HEK293T (cell line): ENCODE data around the gene WSB2.

Experiments used
- ARNT ChIP-seq: fragments of 450-650 bp; IDR thresholded peaks from 2 replicates; pipeline ENCODE4 v1.6.1; 2017; ENCODE audit warnings: mild to moderate bottlenecking
- BHLHE40 ChIP-seq: fragments of 450-650 bp; IDR thresholded peaks from 2 replicates; pipeline ENCODE4 v1.6.1; 2016; ENCODE audit warnings: mild to moderate bottlenecking, moderate library complexity, borderline replicate concordance
- CTBP1 ChIP-seq: fragments of 450-650 bp; IDR thresholded peaks from 2 replicates; pipeline ENCODE4 v1.6.1; 2016; ENCODE audit warnings: borderline replicate concordance
- ELF4 ChIP-seq: fragments of 450-650 bp; IDR thresholded peaks from 2 replicates; pipeline ENCODE4 v1.6.1; 2017; ENCODE audit warnings: antibody characterized with exemption
- FOXA1 ChIP-seq: fragments of 450-650 bp; IDR thresholded peaks from 2 replicates; pipeline ENCODE4 v1.6.1; 2016; ENCODE audit warnings: mild to moderate bottlenecking
- FOXK2 ChIP-seq: fragments of 450-650 bp; IDR thresholded peaks from 2 replicates; pipeline ENCODE4 v1.6.1; 2016; ENCODE audit warnings: mild to moderate bottlenecking
- FOXM1 ChIP-seq: fragments of 450-650 bp; IDR thresholded peaks from 2 replicates; pipeline ENCODE4 v1.6.1; 2017; ENCODE audit warnings: mild to moderate bottlenecking, borderline replicate concordance
- HDGF ChIP-seq: fragments of 450-650 bp; IDR thresholded peaks from 2 replicates; pipeline ENCODE4 v1.6.1; 2017; ENCODE audit warnings: antibody characterized with exemption, borderline replicate concordance
- NFRKB ChIP-seq: fragments of 450-650 bp; IDR thresholded peaks from 2 replicates; pipeline ENCODE4 v1.6.1; 2016; ENCODE audit warnings: mild to moderate bottlenecking, moderate library complexity
- PKNOX1 ChIP-seq: fragments of 450-650 bp; IDR thresholded peaks from 2 replicates; pipeline ENCODE4 v1.6.1; 2016
- SP1 ChIP-seq: fragments of 450-650 bp; IDR thresholded peaks from 2 replicates; pipeline ENCODE4 v1.6.1; 2017
- SUZ12 ChIP-seq: fragments of 450-650 bp; IDR thresholded peaks from 2 replicates; pipeline ENCODE4 v1.6.1; 2016; ENCODE audit warnings: mild to moderate bottlenecking
- TARDBP ChIP-seq: fragments of 450-650 bp; IDR thresholded peaks from 2 replicates; pipeline ENCODE4 v1.6.1; 2016
- ZNF384 ChIP-seq: fragments of 450-650 bp; IDR thresholded peaks from 2 replicates; pipeline ENCODE4 v1.6.1; 2016

DNA sequence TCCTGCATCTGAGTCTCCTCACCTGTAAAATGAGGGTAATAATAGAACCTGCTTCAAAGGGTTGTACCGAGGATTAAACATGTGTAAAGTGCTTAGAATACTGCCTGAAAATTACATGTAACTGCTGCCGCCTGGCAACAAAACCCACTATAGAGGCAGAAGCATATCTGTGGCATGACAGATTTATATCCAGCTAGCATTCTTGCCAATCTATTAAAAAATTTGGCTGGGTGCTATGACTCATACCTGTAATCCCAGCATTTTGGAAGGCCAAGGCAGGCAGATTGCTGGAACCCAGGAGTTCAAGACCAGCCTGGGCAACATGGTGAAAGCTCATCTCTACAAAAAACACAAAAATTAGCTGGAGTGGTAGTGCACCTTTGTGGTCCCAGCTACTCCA is 75.8 kb downstream of the WSB2 start:
- TF ChIP-seq SP1 (no peak), BHLHE40 (no peak), FOXK2 (no peak), TARDBP (no peak), FOXM1 (no peak), ARNT (no peak), CTBP1 (no peak), ELF4 (no peak), ZNF384 (no peak), NFRKB (no peak), FOXA1 (no peak), HDGF (no peak), SUZ12 (no peak), PKNOX1 (no peak)
